Stomach (tissue), 9 donors: ENCODE data around the gene PEMT. TPM values are rescaled to one million over a fixed set of nuclear protein-coding genes. Genes with fewer than 3 reads are reported as not detected.

ENCODE experiments used
- DNase-seq, 2 donors: peaks; one replicate each; pipeline versions ENCODE4 v3.0.0 to v3.0.0-alpha.2; 2013 to 2019
- H3K27ac ChIP-seq, 5 donors: fragments of 200-600 bp in 4 of 5; sonication (generic) in 4 of 5; one replicate each; pipeline ENCODE4 v1.5.1; 2013 to 2019; ENCODE audit warnings: mild to moderate bottlenecking in 1 of 5, moderate library complexity in 1 of 5
- H3K27me3 ChIP-seq, 3 donors: fragments of 200-600 bp; sonication (generic); one replicate each; pipeline ENCODE4 v1.5.1; 2017 to 2019; ENCODE audit warnings: mixed run types in 1 of 3
- H3K36me3 ChIP-seq, 4 donors: fragments of 200-600 bp; sonication (generic); 1 replicate in 3 of 4; 2 replicates in 1 of 4; pipeline ENCODE4 v1.5.1; 2016 to 2019
- H3K4me1 ChIP-seq, 4 donors: fragments of 200-600 bp; sonication (generic); one replicate each; pipeline ENCODE4 v1.5.1; 2016 to 2019
- H3K4me3 ChIP-seq, 4 donors: fragments of 200-600 bp; sonication (generic) in 3 of 4; one replicate each; pipeline ENCODE4 v1.5.1; 2016 to 2019; ENCODE audit warnings: mild to moderate bottlenecking in 1 of 4
- H3K9me3 ChIP-seq, 4 donors: fragments of 200-600 bp; sonication (generic); one replicate each; pipeline ENCODE4 v1.5.1; 2016 to 2019
- CTCF ChIP-seq, 7 experiments: fragments of 450-650 bp in 4 of 7; fragments of 200-600 bp in 3 of 7; sonication (generic) in 3 of 7; IDR thresholded peaks; one replicate each; pipeline ENCODE4 v1.5.1; 2016 to 2019; ENCODE audit warnings: antibody characterized with exemption in 7 of 7, control low read depth in 2 of 7, mild to moderate bottlenecking in 1 of 7
- EP300 ChIP-seq: sonication (generic); formaldehyde crosslinking; IDR thresholded peaks from one replicate; pipeline ENCODE4 v1.6.1; 2017; ENCODE audit warnings: antibody characterized with exemption
- POLR2A ChIP-seq, 4 donors: fragments of 450-650 bp; IDR thresholded peaks; one replicate each; pipeline ENCODE4 v1.6.1; 2016; ENCODE audit warnings: antibody characterized with exemption in 4 of 4, control low read depth in 2 of 4, mild to moderate bottlenecking in 1 of 4, moderate library complexity in 1 of 4
- POLR2AphosphoS5 ChIP-seq, 3 donors: sonication (generic); formaldehyde crosslinking; IDR thresholded peaks; one replicate each; pipeline ENCODE4 v1.6.1; 2016; ENCODE audit warnings: antibody characterized with exemption in 3 of 3
- WGBS, 5 donors: extraction: QIAGEN DNeasy Blood & Tissue Kit in 3 of 5; methylation state at CpG; one replicate each; pipeline versions ENCODE4 v1.1.5 to v1.1.7; 2013 to 2018; 5-methylcytosine and 5-hydroxymethylcytosine counted together
- intact Hi-C: fragments of 100-400 bp; cut with DNase I; formaldehyde crosslinking; loops from one replicate; pipeline ENCODE4 v1.15.1; 2023; ENCODE audit warnings: low total_unique reads
- polyA plus RNA-seq, 3 donors: library from polyadenylated mRNA; stranded (reverse); fragments of 200-250 nt; gene quantifications; one replicate each; pipeline ENCODE4 v1.2.3, GENCODE V29; 2013
- total RNA-seq, 5 donors: library from RNA; depleted of rRNA; stranded (reverse); fragments of >200 nt; gene quantifications; one replicate each; pipeline versions ENCODE4 v1.1.0 to v1.2.3, GENCODE V29; 2014 to 2016
- donor health status: healthy with polysubstance abuse.
- donor health status: Bipolar disorder and iron deficiency.
- donor health status: healthy.

PEMT gene
- total and polyA plus RNA-seq, 8 donors: 7.0 to 44.6 (median 27.0) TPM

GRCh38 chr17:17626840-17627239 is 35.3 kb upstream of the PEMT start:
- H3K4me3 ChIP-seq: no peak overlapping the region
- intact Hi-C loops: no loop called here
- no peak overlapping the region for H3K27ac ChIP-seq
- no peaks in the 10 kb centered on the region for H3K27me3 ChIP-seq
- no peaks in the 10 kb centered on the region for H3K9me3 ChIP-seq
- WGBS, 5 donors: 82 to 94% (median 86%) methylated on average over 7 to 8 of the region's 8 CpGs
- no peaks in the 10 kb centered on the region for H3K36me3 ChIP-seq
- DNase-seq: no peak
- no peaks in the 10 kb centered on the region for H3K4me1 ChIP-seq
- TF ChIP-seq POLR2A (IDR thresholded peaks at IDR 0.05) (no peak), EP300 (no peak), POLR2AphosphoS5 (IDR thresholded peaks at IDR 0.05) (no peak), CTCF (IDR thresholded peaks at IDR 0.05) (no peak)

GRCh38 chr17:17626151-17626805 is 34.8 kb upstream of the PEMT start:
- no peak overlapping the region for H3K4me3 ChIP-seq
- no peaks in the 10 kb centered on the region for H3K9me3 ChIP-seq
- no peaks in the 10 kb centered on the region for H3K27me3 ChIP-seq
- no peak overlapping the region for H3K27ac ChIP-seq
- TF ChIP-seq EP300 (no peak), CTCF (IDR thresholded peaks at IDR 0.05) (no peak), POLR2A (IDR thresholded peaks at IDR 0.05) (no peak), POLR2AphosphoS5 (IDR thresholded peaks at IDR 0.05) (no peak)
- H3K4me1 ChIP-seq: no peaks in the 10 kb centered on the region
- DNase-seq: no peak
- WGBS, 5 donors: 60 to 71% (median 61%) methylated on average over 18 to 19 of the region's 19 CpGs
- intact Hi-C loops: no loop called here
- no peaks in the 10 kb centered on the region for H3K36me3 ChIP-seq

- no peaks in the 10 kb centered on the region for H3K9me3 ChIP-seq
- no peak for TF ChIP-seq CTCF (IDR thresholded peaks at IDR 0.05)
- no peak for TF ChIP-seq POLR2AphosphoS5 (IDR thresholded peaks at IDR 0.05)
- no peak for TF ChIP-seq EP300
- no peak for TF ChIP-seq POLR2A (IDR thresholded peaks at IDR 0.05)
- no peak overlapping the region for H3K4me3 ChIP-seq
- no peaks in the 10 kb centered on the region for H3K27me3 ChIP-seq
- H3K4me1 ChIP-seq: no peaks in the 10 kb centered on the region
- DNase-seq: no peak
- intact Hi-C loops: no loop called here
- H3K27ac ChIP-seq: no peak overlapping the region
- 61 to 67% (median 65%) methylated on average over 9 of the region's 9 CpGs for WGBS, 5 donors
- H3K36me3 ChIP-seq: no peaks in the 10 kb centered on the region
Observed at GRCh38 chr17:17624741-17625140, 33.2 kb upstream of the PEMT start.

- H3K27me3 ChIP-seq: no peaks in the 10 kb centered on the region
- TF ChIP-seq POLR2A (IDR thresholded peaks at IDR 0.05) (no peak), CTCF (IDR thresholded peaks at IDR 0.05) (no peak), POLR2AphosphoS5 (IDR thresholded peaks at IDR 0.05) (no peak), EP300 (no peak)
- H3K9me3 ChIP-seq: no peaks in the 10 kb centered on the region
- no peaks in the 10 kb centered on the region for H3K36me3 ChIP-seq
- DNase-seq: no peak
- H3K4me3 ChIP-seq: no peak overlapping the region
- intact Hi-C loops: no loop called here
- H3K4me1 ChIP-seq: no peaks in the 10 kb centered on the region
- H3K27ac ChIP-seq: no peak overlapping the region
- 91 to 100% (median 92%) methylated on average over 9 of the region's 9 CpGs for WGBS, 5 donors
Observed at GRCh38 chr17:17623904-17624303, 32.4 kb upstream of the PEMT start.
